ENCODE data around the gene RHOJ. TPM values are rescaled to one million over a fixed set of nuclear protein-coding genes. Genes with fewer than 3 reads are reported as not detected.
"Not testable (repeated sequence)": the region's sequence is repeated elsewhere in the genome, so short reads cannot be mapped to it uniquely, and the experiment has no call there.

RHOJ gene
- total and polyA plus RNA-seq, 4 donors, result 1.0 to 1.7 (median 1.2) TPM

GRCh38 chr14:63276492-63277342, 72.5 kb downstream of the RHOJ start:
- H3K9ac ChIP-seq (ENCODE audit: low read depth in 1 of 2, low read length in 2 of 2), result no peak overlapping the region
- H3K4me3 ChIP-seq (ENCODE audit: low read depth in 1 of 3, low read length in 3 of 3), result no peak overlapping the region
- no peaks in the 10 kb centered on the region for H3K36me3 ChIP-seq (ENCODE audit: control insufficient read depth in 4 of 4, insufficient read depth in 3 of 4, low read depth in 1 of 4, low read length in 3 of 4)
- no peaks in the 10 kb centered on the region for H3K9me3 ChIP-seq (ENCODE audit: control insufficient read depth in 4 of 4, low read length in 3 of 4)
- WGBS, result 44% methylated on average over 5 of the region's 5 CpGs
- TF ChIP-seq, protein P1, sequence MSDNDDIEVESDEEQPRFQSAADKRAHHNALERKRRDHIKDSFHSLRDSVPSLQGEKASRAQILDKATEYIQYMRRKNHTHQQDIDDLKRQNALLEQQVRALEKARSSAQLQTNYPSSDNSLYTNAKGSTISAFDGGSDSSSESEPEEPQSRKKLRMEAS (IDR thresholded peaks at IDR 0.05), result no peak
- TF ChIP-seq, protein P2, sequence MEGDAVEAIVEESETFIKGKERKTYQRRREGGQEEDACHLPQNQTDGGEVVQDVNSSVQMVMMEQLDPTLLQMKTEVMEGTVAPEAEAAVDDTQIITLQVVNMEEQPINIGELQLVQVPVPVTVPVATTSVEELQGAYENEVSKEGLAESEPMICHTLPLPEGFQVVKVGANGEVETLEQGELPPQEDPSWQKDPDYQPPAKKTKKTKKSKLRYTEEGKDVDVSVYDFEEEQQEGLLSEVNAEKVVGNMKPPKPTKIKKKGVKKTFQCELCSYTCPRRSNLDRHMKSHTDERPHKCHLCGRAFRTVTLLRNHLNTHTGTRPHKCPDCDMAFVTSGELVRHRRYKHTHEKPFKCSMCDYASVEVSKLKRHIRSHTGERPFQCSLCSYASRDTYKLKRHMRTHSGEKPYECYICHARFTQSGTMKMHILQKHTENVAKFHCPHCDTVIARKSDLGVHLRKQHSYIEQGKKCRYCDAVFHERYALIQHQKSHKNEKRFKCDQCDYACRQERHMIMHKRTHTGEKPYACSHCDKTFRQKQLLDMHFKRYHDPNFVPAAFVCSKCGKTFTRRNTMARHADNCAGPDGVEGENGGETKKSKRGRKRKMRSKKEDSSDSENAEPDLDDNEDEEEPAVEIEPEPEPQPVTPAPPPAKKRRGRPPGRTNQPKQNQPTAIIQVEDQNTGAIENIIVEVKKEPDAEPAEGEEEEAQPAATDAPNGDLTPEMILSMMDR (IDR thresholded peaks at IDR 0.05; ENCODE audit: low read depth, low read length, missing input control), result peak; percentile 89
- no peak for TF ChIP-seq ATF3 (IDR thresholded peaks at IDR 0.05)
- TF ChIP-seq JUND (IDR thresholded peaks at IDR 0.05), result no peak
- TF ChIP-seq HNF4A (conservative IDR thresholded peaks at IDR 0.05), result no peak
- TF ChIP-seq FOXA2 (IDR thresholded peaks at IDR 0.05), result no peak
- TF ChIP-seq RAD21 (IDR thresholded peaks at IDR 0.05), result peak; percentile 88 to 92
- no peaks in the 10 kb centered on the region for H3K27me3 ChIP-seq (ENCODE audit: control insufficient read depth in 4 of 4, insufficient read depth in 4 of 4, low read length in 3 of 4)
- H3K4me1 ChIP-seq (ENCODE audit: control insufficient read depth in 4 of 4, insufficient read depth in 4 of 4, low read length in 3 of 4), result no peaks in the 10 kb centered on the region
- H3K27ac ChIP-seq (ENCODE audit: low read depth in 1 of 2, low read length in 2 of 2), result no peak overlapping the region
- DNase-seq (ENCODE audit: low spot score), result no peak

- H3K27me3 ChIP-seq (ENCODE audit: control insufficient read depth in 4 of 4, insufficient read depth in 4 of 4, low read length in 3 of 4), result no peaks in the 10 kb centered on the region
- H3K36me3 ChIP-seq (ENCODE audit: control insufficient read depth in 4 of 4, insufficient read depth in 3 of 4, low read depth in 1 of 4, low read length in 3 of 4), result no peaks in the 10 kb centered on the region
- H3K9me3 ChIP-seq (ENCODE audit: control insufficient read depth in 4 of 4, low read length in 3 of 4), result no peaks in the 10 kb centered on the region
- no peaks in the 10 kb centered on the region for H3K4me1 ChIP-seq (ENCODE audit: control insufficient read depth in 4 of 4, insufficient read depth in 4 of 4, low read length in 3 of 4)
- H3K9ac ChIP-seq (ENCODE audit: low read depth in 1 of 2, low read length in 2 of 2), result no peak overlapping the region
- DNase-seq (ENCODE audit: low spot score), result no peak
- no peak overlapping the region for H3K27ac ChIP-seq (ENCODE audit: low read depth in 1 of 2, low read length in 2 of 2)
- WGBS, result 40% methylated on average over 2 of the region's 2 CpGs
- no peak overlapping the region for H3K4me3 ChIP-seq (ENCODE audit: low read depth in 1 of 3, low read length in 3 of 3)
- no peak for TF ChIP-seq RAD21 (IDR thresholded peaks at IDR 0.05)
- TF ChIP-seq, protein P1 (IDR thresholded peaks at IDR 0.05), result no peak
Observed at GRCh38 chr14:63277591-63278183, 73.4 kb downstream of the RHOJ start.

- H3K9me3 ChIP-seq (ENCODE audit: control insufficient read depth in 4 of 4, low read length in 3 of 4); H3K4me1 ChIP-seq (ENCODE audit: control insufficient read depth in 4 of 4, insufficient read depth in 4 of 4, low read length in 3 of 4); H3K9ac ChIP-seq (ENCODE audit: low read depth in 1 of 2, low read length in 2 of 2); H3K27ac ChIP-seq (ENCODE audit: low read depth in 1 of 2, low read length in 2 of 2); H3K27me3 ChIP-seq (ENCODE audit: control insufficient read depth in 4 of 4, insufficient read depth in 4 of 4, low read length in 3 of 4); DNase-seq (ENCODE audit: low spot score); H3K4me3 ChIP-seq (ENCODE audit: low read depth in 1 of 3, low read length in 3 of 3); H3K36me3 ChIP-seq (ENCODE audit: control insufficient read depth in 4 of 4, insufficient read depth in 3 of 4, low read depth in 1 of 4, low read length in 3 of 4): not testable (repeated sequence)
- 90% methylated on average over 4 of the region's 4 CpGs for WGBS
Observed at GRCh38 chr14:63279933-63280332, 75.7 kb downstream of the RHOJ start.

All from liver (tissue), 9 donors.